HCT116 (cell line): ENCODE data around the gene GRM4. TPM values are rescaled to one million over a fixed set of nuclear protein-coding genes. Genes with fewer than 3 reads are reported as not detected.

ENCODE experiments used
- ATAC-seq: fragments of 200-7000 bp; cut with Tn5 transposase; 2 replicates; pipeline ENCODE4 v1.9.1; 2020; ENCODE audit warnings: mild to moderate bottlenecking, moderate library complexity
- BruUV-seq: library from RNA; stranded (reverse); fragments of 400-500 nt; replicated peaks from 2 replicates; lab custom pipeline; 2021; lab: Mats Ljungman, UMichigan
- CTCF ChIA-PET: fragments of 300-600 bp; sonication (Branson Sonifier 250); formaldehyde crosslinking; loops from one replicate; lab custom pipeline; 2021; ENCODE audit warnings: antibody characterized with exemption; lab: Charles Lee
- POLR2A ChIA-PET: fragments of 300-600, 350-600 bp; sonication (Branson Sonifier 250); formaldehyde crosslinking; loops from one replicate; lab custom pipeline; 2021; ENCODE audit warnings: antibody characterized with exemption; lab: Charles Lee
- RAD21 ChIA-PET, 2 experiments: fragments of 300-600 bp; sonication (Branson Sonifier 250); formaldehyde crosslinking; loops; one replicate each; lab custom pipeline; 2023; ENCODE audit warnings: low total read pairs in 2 of 2; ENCODE audit not compliant: uncharacterized antibody in 2 of 2, unreplicated experiment in 2 of 2, low non-redundant PET in 1 of 2; lab: Charles Lee
- DNase-seq: peaks from one replicate; pipeline ENCODE4 v3.0.0-alpha.2; 2010; ENCODE audit warnings: low read depth, low spot score
- H2AFZ ChIP-seq: fragments of 200-600 bp; shearing (Covaris generic), sonication (generic); 2 replicates; pipeline ENCODE4 v1.6.1; 2017; ENCODE audit warnings: low read depth, mixed run types, mixed read lengths, antibody characterized with exemption, low read length; ENCODE audit not compliant: poor library complexity, severe bottlenecking
- H3K27ac ChIP-seq: 2 replicates; pipeline ENCODE4 v1.5.1; 2012; ENCODE audit warnings: low read depth, low read length
- H3K27me3 ChIP-seq: fragments of 200-600 bp; sonication (generic); 2 replicates; pipeline ENCODE4 v1.6.1; 2016; ENCODE audit warnings: mixed run types, low read length, mixed read lengths; ENCODE audit not compliant: insufficient read depth
- H3K36me3 ChIP-seq, 2 experiments: fragments of 200-500 bp in 1 of 2; fragments of 200-600 bp in 1 of 2; sonication (Bioruptor generic) in 1 of 2; sonication (generic) in 1 of 2; 2 replicates each; pipeline versions ENCODE4 v1.5.1 to v1.6.1; 2014 to 2016; ENCODE audit warnings: low read length in 2 of 2, inconsistent platforms in 1 of 2, mixed read lengths in 1 of 2, mixed run types in 1 of 2; ENCODE audit not compliant: insufficient read depth in 2 of 2, control insufficient read depth in 1 of 2
- H3K4me1 ChIP-seq, 2 experiments: fragments of 200-600 bp in 1 of 2; sonication (generic) in 1 of 2; 2 replicates each; pipeline versions ENCODE4 v1.5.1 to v1.6.1; 2012 to 2017; ENCODE audit warnings: low read length in 2 of 2, inconsistent platforms in 1 of 2, mild to moderate bottlenecking in 1 of 2, mixed read lengths in 1 of 2, mixed run types in 1 of 2, moderate library complexity in 1 of 2; ENCODE audit not compliant: insufficient read depth in 2 of 2, control insufficient read depth in 1 of 2
- H3K4me2 ChIP-seq: fragments of 200-600 bp; sonication (generic); 2 replicates; pipeline ENCODE4 v1.6.1; 2017; ENCODE audit warnings: mixed run types, low read length, mixed read lengths
- H3K4me3 ChIP-seq, 2 experiments: fragments of 200-600 bp in 1 of 2; sonication (generic) in 1 of 2; replicated peaks in 1 of 2; 2 replicates each; pipeline ENCODE4 v1.5.1; 2011 to 2016; ENCODE audit warnings: low read length in 2 of 2, control low read depth in 1 of 2, low read depth in 1 of 2, mild to moderate bottlenecking in 1 of 2, mixed read lengths in 1 of 2, mixed run types in 1 of 2
- H3K79me2 ChIP-seq: fragments of 200-600 bp; sonication (generic); 2 replicates; pipeline ENCODE4 v1.6.1; 2017; ENCODE audit warnings: mild to moderate bottlenecking, mixed run types, low read length, moderate library complexity, mixed read lengths; ENCODE audit not compliant: insufficient read depth
- H3K9ac ChIP-seq: fragments of 200-600 bp; sonication (generic); 2 replicates; pipeline ENCODE4 v1.6.1; 2016; ENCODE audit warnings: low read length, mixed read lengths
- H3K9me2 ChIP-seq: fragments of 200-600 bp; sonication (generic), shearing (Covaris generic); 2 replicates; pipeline ENCODE4 v1.6.1; 2017; ENCODE audit warnings: mixed run types, mild to moderate bottlenecking, moderate library complexity; ENCODE audit not compliant: insufficient read depth
- H3K9me3 ChIP-seq, 2 experiments: fragments of 200-500 bp in 1 of 2; fragments of 200-600 bp in 1 of 2; sonication (Bioruptor generic) in 1 of 2; sonication (generic) in 1 of 2; 2 replicates each; pipeline ENCODE4 v1.6.1; 2014 to 2017; ENCODE audit warnings: low read length in 2 of 2, mixed read lengths in 2 of 2, inconsistent platforms in 1 of 2, low read depth in 1 of 2, mild to moderate bottlenecking in 1 of 2, mixed run types in 1 of 2, moderate library complexity in 1 of 2; ENCODE audit not compliant: control insufficient read depth in 1 of 2, insufficient read depth in 1 of 2
- H4K20me1 ChIP-seq: fragments of 200-600 bp; sonication (generic), shearing (Covaris generic); 2 replicates; pipeline ENCODE4 v1.6.1; 2017; ENCODE audit warnings: mixed run types, mild to moderate bottlenecking, moderate library complexity; ENCODE audit not compliant: insufficient read depth
- ATF3 ChIP-seq: IDR thresholded peaks from 2 replicates; pipeline ENCODE4 v1.6.1; 2012
- CBX3 ChIP-seq: IDR thresholded peaks from 2 replicates; pipeline ENCODE4 v1.6.1; 2012; ENCODE audit warnings: low read depth
- CEBPB ChIP-seq: IDR thresholded peaks from 2 replicates; pipeline ENCODE4 v1.6.1; 2012; ENCODE audit warnings: low read depth
- EGR1 ChIP-seq: IDR thresholded peaks from 2 replicates; pipeline ENCODE4 v1.6.1; 2012; ENCODE audit warnings: low read depth
- ELF1 ChIP-seq: IDR thresholded peaks from 2 replicates; pipeline ENCODE4 v1.6.1; 2012; ENCODE audit warnings: low read depth, borderline replicate concordance
- EZH2 ChIP-seq: fragments of 200-600 bp; sonication (generic); IDR thresholded peaks from 2 replicates; pipeline ENCODE4 v1.6.1; 2017; ENCODE audit warnings: antibody characterized with exemption, mixed run types
- EZH2phosphoT487 ChIP-seq: fragments of 200-600 bp; IDR thresholded peaks from 2 replicates; pipeline ENCODE4 v1.6.1; 2018; ENCODE audit warnings: antibody characterized with exemption, borderline replicate concordance
- JUND ChIP-seq: IDR thresholded peaks from 2 replicates; pipeline ENCODE4 v1.6.1; 2012
- POLR2A ChIP-seq: IDR thresholded peaks from 2 replicates; pipeline ENCODE4 v1.7.0; 2011; ENCODE audit warnings: borderline replicate concordance; ENCODE audit not compliant: insufficient read depth, insufficient read length; ENCODE audit errors: extremely low read depth
- RAD21 ChIP-seq: IDR thresholded peaks from 2 replicates; pipeline ENCODE4 v1.6.1; 2012; ENCODE audit warnings: low read depth, mild to moderate bottlenecking
- SIN3A ChIP-seq: IDR thresholded peaks from 2 replicates; pipeline ENCODE4 v1.6.1; 2012; ENCODE audit warnings: low read depth
- TCF7L2 ChIP-seq: IDR thresholded peaks from 2 replicates; pipeline ENCODE4 v1.7.0; 2011; ENCODE audit warnings: borderline replicate concordance, inconsistent platforms; ENCODE audit not compliant: insufficient read depth, insufficient read length; ENCODE audit errors: extremely low read depth
- YY1 ChIP-seq: IDR thresholded peaks from 2 replicates; pipeline ENCODE4 v1.6.1; 2011; ENCODE audit warnings: low read length, low read depth, moderate library complexity, mild to moderate bottlenecking; ENCODE audit not compliant: insufficient replicate concordance; ENCODE audit errors: extremely low read depth
- ZFX ChIP-seq: fragments of 450-650 bp; IDR thresholded peaks from 2 replicates; pipeline ENCODE4 v1.6.1; 2017
- intact Hi-C: fragments of 100-400 bp; cut with micrococcal nuclease; formaldehyde crosslinking; loops from 2 replicates; pipeline ENCODE4 v1.10.0; 2022
- total RNA-seq: library from RNA; stranded (reverse); gene quantifications from one replicate; pipeline ENCODE4 v1.2.1, GENCODE V29; 2021; ENCODE audit not compliant: unreplicated experiment
- TF ChIP-seq, protein P1 (sequence below): IDR thresholded peaks from 2 replicates; pipeline ENCODE4 v1.6.1; 2011; ENCODE audit warnings: mild to moderate bottlenecking, low read length, moderate library complexity; ENCODE audit not compliant: insufficient replicate concordance; ENCODE audit errors: extremely low read depth

GRM4 gene
- total RNA-seq, 1 experiment from 2014 or later = 2.6 TPM

GRCh38 chr6:34099878-34100277, 46.0 kb downstream of the GRM4 start:
- Histone ChIP-seq H3K9ac (no peak overlapping the region), H2AFZ (no peak overlapping the region), H3K79me2 (no peaks in the 10 kb centered on the region), H4K20me1 (no peaks in the 10 kb centered on the region), H3K4me1 (no peaks in the 10 kb centered on the region)
- intact Hi-C loops = no loop called here
- DNase-seq = no peak
- CTCF ChIA-PET = no interaction called here
- no peak for TF ChIP-seq SIN3A
- no peak for TF ChIP-seq JUND
- no peak for TF ChIP-seq YY1
- TF ChIP-seq TCF7L2 = no peak
- TF ChIP-seq EZH2phosphoT487 = no peak
- no peak for TF ChIP-seq CBX3
- no peak for TF ChIP-seq EGR1
- no peak for TF ChIP-seq RAD21
- TF ChIP-seq EZH2 = no peak
- TF ChIP-seq CEBPB = no peak
- TF ChIP-seq, protein P1, sequence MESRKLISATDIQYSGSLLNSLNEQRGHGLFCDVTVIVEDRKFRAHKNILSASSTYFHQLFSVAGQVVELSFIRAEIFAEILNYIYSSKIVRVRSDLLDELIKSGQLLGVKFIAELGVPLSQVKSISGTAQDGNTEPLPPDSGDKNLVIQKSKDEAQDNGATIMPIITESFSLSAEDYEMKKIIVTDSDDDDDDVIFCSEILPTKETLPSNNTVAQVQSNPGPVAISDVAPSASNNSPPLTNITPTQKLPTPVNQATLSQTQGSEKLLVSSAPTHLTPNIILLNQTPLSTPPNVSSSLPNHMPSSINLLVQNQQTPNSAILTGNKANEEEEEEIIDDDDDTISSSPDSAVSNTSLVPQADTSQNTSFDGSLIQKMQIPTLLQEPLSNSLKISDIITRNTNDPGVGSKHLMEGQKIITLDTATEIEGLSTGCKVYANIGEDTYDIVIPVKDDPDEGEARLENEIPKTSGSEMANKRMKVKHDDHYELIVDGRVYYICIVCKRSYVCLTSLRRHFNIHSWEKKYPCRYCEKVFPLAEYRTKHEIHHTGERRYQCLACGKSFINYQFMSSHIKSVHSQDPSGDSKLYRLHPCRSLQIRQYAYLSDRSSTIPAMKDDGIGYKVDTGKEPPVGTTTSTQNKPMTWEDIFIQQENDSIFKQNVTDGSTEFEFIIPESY = no peak
- TF ChIP-seq ELF1 = no peak
- no peak for TF ChIP-seq ZFX
- TF ChIP-seq POLR2A = no peak
- TF ChIP-seq ATF3 = no peak
- TF ChIP-seq, all 23 proteins: peak for 0
- H3K27me3 ChIP-seq = no peaks in the 10 kb centered on the region
- H3K4me3 ChIP-seq = no peak overlapping the region
- RAD21 ChIA-PET = no interaction called here
- H3K4me2 ChIP-seq = no peak overlapping the region
- ATAC-seq = no peak
- H3K36me3 ChIP-seq = no peaks in the 10 kb centered on the region
- H3K9me3 ChIP-seq = no peaks in the 10 kb centered on the region
- no TSS peak for BruUV-seq
- POLR2A ChIA-PET = no interaction called here
- H3K27ac ChIP-seq = no peak overlapping the region
- H3K9me2 ChIP-seq = no peaks in the 10 kb centered on the region
